Mesenchymal stem cell (in vitro differentiated cells and primary cell): ENCODE results near the gene EXOC6B.
A peak's percentile ranks its signal among the peaks of the same experiment; 100 is the strongest.

Experiments
- DNase-seq: peaks from one replicate; pipeline ENCODE4 v3.0.0-alpha.2; 2013
- H2AFZ ChIP-seq: one replicate; pipeline ENCODE4 v1.6.1; 2013; ENCODE audit warnings: low read depth, mild to moderate bottlenecking, control low read depth, inconsistent platforms, low read length, moderate library complexity
- H2AK5ac ChIP-seq: 2 replicates; pipeline ENCODE4 v1.6.1; 2013; ENCODE audit warnings: low read length, moderate library complexity, mild to moderate bottlenecking, inconsistent platforms; ENCODE audit not compliant: severe bottlenecking
- H2BK120ac ChIP-seq: one replicate; pipeline ENCODE4 v1.6.1; 2013; ENCODE audit warnings: low read depth, mild to moderate bottlenecking, inconsistent platforms, low read length, moderate library complexity
- H2BK12ac ChIP-seq, 2 experiments: one replicate each; pipeline ENCODE4 v1.6.1; 2013; ENCODE audit warnings: inconsistent platforms in 2 of 2, low read length in 2 of 2, mild to moderate bottlenecking in 2 of 2, moderate library complexity in 2 of 2, control low read depth in 1 of 2
- H2BK15ac ChIP-seq: one replicate; pipeline ENCODE4 v1.6.1; 2013; ENCODE audit warnings: mild to moderate bottlenecking, low read depth, inconsistent platforms; ENCODE audit not compliant: poor library complexity, severe bottlenecking
- H2BK5ac ChIP-seq: 2 replicates; pipeline ENCODE4 v1.6.1; 2013; ENCODE audit warnings: low read depth, mild to moderate bottlenecking, low read length, control low read depth, inconsistent platforms; ENCODE audit not compliant: poor library complexity, severe bottlenecking
- H3K14ac ChIP-seq, 2 experiments: one replicate each; pipeline ENCODE4 v1.6.1; 2013; ENCODE audit warnings: inconsistent platforms in 2 of 2, low read length in 2 of 2, control low read depth in 1 of 2, mild to moderate bottlenecking in 1 of 2, moderate library complexity in 1 of 2
- H3K18ac ChIP-seq, 2 experiments: one replicate each; pipeline ENCODE4 v1.6.1; 2013; ENCODE audit warnings: inconsistent platforms in 2 of 2, low read length in 2 of 2, control low read depth in 1 of 2, low read depth in 1 of 2, mild to moderate bottlenecking in 1 of 2
- H3K23ac ChIP-seq, 2 experiments: one replicate each; pipeline ENCODE4 v1.6.1; 2013; ENCODE audit warnings: inconsistent platforms in 2 of 2, low read length in 2 of 2, mild to moderate bottlenecking in 2 of 2, moderate library complexity in 2 of 2, control low read depth in 1 of 2
- H3K27ac ChIP-seq: 2 replicates; pipeline ENCODE4 v1.5.1; 2013; ENCODE audit warnings: mild to moderate bottlenecking, moderate library complexity, low read length, control low read depth, inconsistent platforms; ENCODE audit not compliant: poor library complexity, severe bottlenecking
- H3K27me3 ChIP-seq, 2 experiments: 2 replicates each; pipeline versions ENCODE4 v1.6.1 to v1.7.0; 2013; ENCODE audit warnings: low read length in 2 of 2, mild to moderate bottlenecking in 2 of 2, moderate library complexity in 2 of 2, control low read depth in 1 of 2, inconsistent platforms in 1 of 2; ENCODE audit not compliant: control insufficient read depth in 1 of 2, insufficient read depth in 1 of 2
- H3K36me3 ChIP-seq, 2 experiments: 2 replicates each; pipeline versions ENCODE4 v1.6.1 to v1.7.0; 2013; ENCODE audit warnings: low read length in 2 of 2, control low read depth in 1 of 2, inconsistent platforms in 1 of 2, low read depth in 1 of 2, mild to moderate bottlenecking in 1 of 2; ENCODE audit not compliant: insufficient read depth in 2 of 2, control insufficient read depth in 1 of 2
- H3K4ac ChIP-seq, 2 experiments: one replicate each; pipeline ENCODE4 v1.6.1; 2013; ENCODE audit warnings: inconsistent platforms in 2 of 2, low read length in 2 of 2, mild to moderate bottlenecking in 2 of 2, moderate library complexity in 2 of 2, control low read depth in 1 of 2, low read depth in 1 of 2
- H3K4me1 ChIP-seq: 2 replicates; pipeline ENCODE4 v1.6.1; 2013; ENCODE audit warnings: low read depth, low read length, control low read depth; ENCODE audit not compliant: control insufficient read depth, insufficient read depth
- H3K4me2 ChIP-seq: 2 replicates; pipeline ENCODE4 v1.6.1; 2013; ENCODE audit warnings: low read length, mild to moderate bottlenecking, inconsistent platforms; ENCODE audit not compliant: poor library complexity, severe bottlenecking
- H3K4me3 ChIP-seq, 2 experiments: 2 replicates each; pipeline versions ENCODE4 v1.5.1 to v1.7.0; 2013; ENCODE audit warnings: low read length in 2 of 2, mild to moderate bottlenecking in 2 of 2, control low read depth in 1 of 2, low read depth in 1 of 2; ENCODE audit not compliant: insufficient read depth in 1 of 2
- H3K79me1 ChIP-seq: replicated peaks from 2 replicates; pipeline ENCODE4 v1.6.1; 2013; ENCODE audit warnings: mild to moderate bottlenecking, control low read depth, low read length, inconsistent platforms; ENCODE audit not compliant: poor library complexity, severe bottlenecking
- H3K9ac ChIP-seq: 2 replicates; pipeline ENCODE4 v1.7.0; 2013; ENCODE audit warnings: mild to moderate bottlenecking, low read length, moderate library complexity
- H3K9me3 ChIP-seq: 2 replicates; pipeline ENCODE4 v1.7.0; 2013; ENCODE audit warnings: mild to moderate bottlenecking, low read length; ENCODE audit not compliant: control insufficient read depth
- H4K8ac ChIP-seq: one replicate; pipeline ENCODE4 v1.6.1; 2013; ENCODE audit warnings: inconsistent platforms, mild to moderate bottlenecking, low read length, moderate library complexity
- H4K91ac ChIP-seq: one replicate; pipeline ENCODE4 v1.6.1; 2013; ENCODE audit warnings: mild to moderate bottlenecking, low read length, inconsistent platforms
- WGBS: methylation state at CpG from one replicate; pipeline ENCODE4 v1.1.7; 2013; ENCODE audit warnings: mixed read lengths; 5-methylcytosine and 5-hydroxymethylcytosine counted together

The EXOC6B gene

GRCh38 chr2:72843301-72843700 lies 17.5 kb upstream of the EXOC6B start:
- Histone ChIP-seq H3K14ac (no peak overlapping the region), H2BK120ac (no peak overlapping the region), H3K4ac (no peak overlapping the region), H2BK5ac (no peak overlapping the region), H2BK12ac (no peak overlapping the region), H3K36me3 (no peaks in the 10 kb centered on the region), H3K4me3 (no peak overlapping the region), H2AFZ (no peak overlapping the region), H4K8ac (no peak overlapping the region), H3K27me3 (peaks cover under 1 to 22% of the 10 kb centered on the region in 2 experiments), H2AK5ac (no peak overlapping the region), H3K9ac (no peak overlapping the region), H3K18ac (no peak overlapping the region), H4K91ac (no peak overlapping the region), H3K79me1 (no peaks in the 10 kb centered on the region), H2BK15ac (no peak overlapping the region), H3K27ac (no peak overlapping the region), H3K4me1 (no peaks in the 10 kb centered on the region), H3K4me2 (no peak overlapping the region), H3K23ac (no peak overlapping the region), H3K9me3 (no peaks in the 10 kb centered on the region)
- 51% methylated on average over 2 of the region's 2 CpGs for WGBS
- DNase-seq: no peak

GRCh38 chr2:72841462-72842125 lies 15.8 kb upstream of the EXOC6B start:
- no peaks in the 10 kb centered on the region for H3K9me3 ChIP-seq
- no peak overlapping the region for H2AK5ac ChIP-seq
- H2BK15ac ChIP-seq: no peak overlapping the region
- H2BK5ac ChIP-seq: no peak overlapping the region
- H4K8ac ChIP-seq: no peak overlapping the region
- no peaks in the 10 kb centered on the region for H3K79me1 ChIP-seq
- no peak overlapping the region for H2AFZ ChIP-seq
- no peak overlapping the region for H3K27ac ChIP-seq
- no peak overlapping the region for H3K4me3 ChIP-seq
- no peak for DNase-seq
- no peak overlapping the region for H4K91ac ChIP-seq
- no peak overlapping the region for H3K9ac ChIP-seq
- no peak overlapping the region for H3K18ac ChIP-seq
- no peaks in the 10 kb centered on the region for H3K36me3 ChIP-seq
- H2BK120ac ChIP-seq: no peak overlapping the region
- H3K4me2 ChIP-seq: no peak overlapping the region
- no peak overlapping the region for H2BK12ac ChIP-seq
- H3K23ac ChIP-seq: no peak overlapping the region
- H3K4me1 ChIP-seq: no peaks in the 10 kb centered on the region
- H3K14ac ChIP-seq: no peak overlapping the region
- no peak overlapping the region for H3K4ac ChIP-seq
- peaks cover 0 to 13% of the 10 kb centered on the region in 2 experiments for H3K27me3 ChIP-seq
- 74% methylated on average over 3 of the region's 3 CpGs for WGBS

- Histone ChIP-seq H3K79me1 (no peaks in the 10 kb centered on the region), H2BK15ac (no peak overlapping the region), H3K9me3 (no peaks in the 10 kb centered on the region), H3K4me1 (no peaks in the 10 kb centered on the region), H4K8ac (no peak overlapping the region), H3K14ac (no peak overlapping the region), H3K18ac (no peak overlapping the region), H3K9ac (no peak overlapping the region), H2BK5ac (no peak overlapping the region), H3K36me3 (no peaks in the 10 kb centered on the region), H3K23ac (no peak overlapping the region), H2AK5ac (no peak overlapping the region), H2AFZ (no peak overlapping the region), H2BK12ac (no peak overlapping the region), H2BK120ac (no peak overlapping the region), H3K27me3 (peaks cover 0 to 22% of the 10 kb centered on the region in 2 experiments), H3K4me2 (no peak overlapping the region), H3K4me3 (no peak overlapping the region), H4K91ac (no peak overlapping the region), H3K27ac (no peak overlapping the region), H3K4ac (no peak overlapping the region)
- 100% methylated on average over 1 of the region's 2 CpGs for WGBS
- DNase-seq: peak; percentile 22
Observed at GRCh38 chr2:72840066-72840465, 14.2 kb upstream of the EXOC6B start.

DNA sequence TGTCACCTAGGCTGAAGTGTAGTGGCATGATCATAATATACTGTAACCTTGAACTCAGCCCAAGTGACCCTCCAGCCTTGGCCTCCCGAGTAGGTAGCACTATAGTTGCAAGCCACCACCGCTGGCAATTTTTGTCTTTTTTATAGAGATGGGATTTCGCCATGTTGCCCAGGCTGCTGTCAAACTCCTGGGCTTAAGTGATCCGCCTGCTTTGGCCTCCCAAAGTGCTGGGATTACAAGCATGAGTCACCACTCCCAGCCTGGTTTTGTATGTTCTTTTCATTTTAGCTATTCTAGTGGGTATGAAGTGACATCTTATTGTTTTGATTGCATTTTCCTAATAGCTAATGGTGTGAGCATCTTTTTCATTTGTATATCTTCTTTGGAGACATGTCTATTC lies 11.3 kb upstream of the EXOC6B start:
- no peak overlapping the region for H3K9ac ChIP-seq
- no peak overlapping the region for H2AK5ac ChIP-seq
- no peak overlapping the region for H2AFZ ChIP-seq
- H3K4me1 ChIP-seq: no peaks in the 10 kb centered on the region
- H3K18ac ChIP-seq: no peak overlapping the region
- H3K36me3 ChIP-seq: no peaks in the 10 kb centered on the region
- H3K4ac ChIP-seq: no peak overlapping the region
- WGBS: 60% methylated on average over 4 of the region's 4 CpGs
- no peaks in the 10 kb centered on the region for H3K79me1 ChIP-seq
- H2BK120ac ChIP-seq: no peak overlapping the region
- H2BK15ac ChIP-seq: no peak overlapping the region
- no peaks in the 10 kb centered on the region for H3K9me3 ChIP-seq
- H3K4me3 ChIP-seq: no peak overlapping the region
- no peak overlapping the region for H4K8ac ChIP-seq
- no peak overlapping the region for H2BK12ac ChIP-seq
- H3K4me2 ChIP-seq: no peak overlapping the region
- DNase-seq: peak; percentile 65
- no peak overlapping the region for H3K27ac ChIP-seq
- H3K23ac ChIP-seq: no peak overlapping the region
- H4K91ac ChIP-seq: no peak overlapping the region
- peaks cover 0 to 29% of the 10 kb centered on the region in 2 experiments for H3K27me3 ChIP-seq
- no peak overlapping the region for H2BK5ac ChIP-seq
- no peak overlapping the region for H3K14ac ChIP-seq
